ENCODE measurements around the gene LRRC3.
A peak's percentile ranks its signal among the peaks of the same experiment; 100 is the strongest.

Gene LRRC3

DNA sequence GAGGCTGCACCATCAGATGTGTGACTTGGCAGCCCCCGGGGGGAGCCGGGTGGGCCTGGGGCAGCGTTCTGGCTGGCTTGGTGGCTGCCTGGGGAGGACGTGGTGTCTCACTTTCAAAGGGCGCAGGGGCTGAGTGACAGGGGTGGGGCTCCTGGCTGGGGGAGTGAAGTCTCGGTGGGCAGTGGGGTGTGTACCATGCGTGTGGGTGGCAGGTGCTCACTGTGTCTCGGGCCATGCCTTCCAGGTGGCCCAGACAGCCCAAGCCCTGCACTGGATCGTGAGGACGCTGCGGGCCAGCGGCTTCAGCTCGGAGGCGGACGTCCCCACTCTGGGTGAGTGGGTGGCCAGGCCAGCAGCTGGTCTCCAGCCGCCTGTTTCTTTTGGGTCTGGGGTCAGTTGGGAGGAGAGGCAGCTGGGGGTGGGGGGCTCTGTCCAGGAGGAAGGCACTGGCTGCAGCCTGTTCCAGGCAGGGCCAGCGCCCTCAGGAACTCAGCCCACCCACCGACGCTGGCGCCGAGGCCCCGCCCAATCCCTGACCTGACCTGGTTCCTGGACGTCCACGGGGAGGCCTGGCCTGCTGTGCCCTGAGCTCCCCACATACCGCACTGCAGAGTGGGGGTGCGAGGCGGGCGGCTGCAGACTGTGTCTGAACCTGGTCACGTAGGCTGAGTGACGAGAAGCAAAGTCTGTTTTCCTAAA lies 30.6 kb upstream of the LRRC3 start:
- no peak for DNase-seq

DNA sequence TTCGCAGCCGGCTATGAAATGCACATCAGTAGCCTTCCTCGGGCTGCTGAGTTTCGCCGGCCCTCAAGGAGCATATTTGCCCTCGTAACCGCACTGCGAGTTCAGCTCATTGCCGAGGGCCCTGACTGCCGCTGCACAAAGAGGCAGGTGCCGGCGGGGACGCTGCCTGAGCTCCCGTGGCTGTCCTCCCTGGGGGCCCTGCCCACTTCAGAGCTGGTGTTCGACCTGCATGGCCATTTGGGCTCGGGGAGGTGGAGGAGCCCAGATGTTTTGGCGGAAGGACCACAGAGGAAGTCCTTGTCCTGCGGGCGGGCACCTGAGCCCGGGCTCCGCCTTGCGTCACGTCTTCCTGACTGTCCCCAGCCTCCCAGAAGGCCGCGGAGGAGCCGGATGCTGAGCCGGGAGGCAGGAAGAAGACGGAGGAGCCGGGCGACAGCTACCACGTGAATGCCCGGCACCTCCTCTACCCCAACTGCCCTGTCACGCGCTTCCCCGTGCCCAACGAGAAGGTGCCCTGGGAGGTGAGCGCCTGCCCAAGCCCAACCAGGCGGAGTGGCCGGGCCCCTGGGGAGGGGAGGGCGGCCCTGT lies 29.9 kb upstream of the LRRC3 start:
- no peak for DNase-seq

DNA sequence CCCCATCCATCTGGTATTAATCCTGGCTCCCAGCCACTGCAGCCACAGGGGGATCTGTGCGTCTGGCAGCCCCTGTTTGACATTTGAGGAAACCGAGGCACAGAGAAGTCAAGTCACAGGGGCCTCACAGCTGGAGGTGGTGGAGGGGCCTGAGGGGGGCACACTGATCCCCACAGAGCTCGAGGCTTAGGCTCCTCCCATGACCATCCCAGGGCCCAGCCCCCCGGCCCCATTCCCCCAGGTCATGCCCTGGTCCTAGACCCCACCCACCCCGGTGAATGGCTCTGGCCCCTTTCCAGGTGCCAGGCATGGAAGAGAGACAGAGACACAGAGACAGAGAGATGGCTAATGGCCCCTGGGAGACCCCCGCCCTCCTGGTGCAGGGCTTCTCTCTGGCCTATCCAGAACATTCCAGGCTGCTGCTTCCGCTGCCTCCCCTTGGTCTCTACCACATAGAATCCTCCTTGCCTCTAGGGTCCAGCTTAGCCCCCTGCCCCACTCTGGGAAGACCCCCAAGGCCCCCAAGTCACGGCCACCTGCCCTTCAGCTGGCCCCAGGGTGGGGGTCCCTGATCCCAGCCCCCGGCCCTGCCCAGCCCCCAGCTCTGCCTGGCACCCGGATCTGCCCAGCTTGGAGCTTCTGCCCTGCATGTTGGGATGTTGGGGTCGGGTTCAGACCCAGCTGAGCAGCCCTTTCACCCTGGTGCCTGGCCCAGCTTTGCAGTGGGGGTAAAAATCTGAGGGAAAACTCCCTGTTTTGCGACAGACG lies 29.2 kb upstream of the LRRC3 start:
- no peak for DNase-seq

DNA sequence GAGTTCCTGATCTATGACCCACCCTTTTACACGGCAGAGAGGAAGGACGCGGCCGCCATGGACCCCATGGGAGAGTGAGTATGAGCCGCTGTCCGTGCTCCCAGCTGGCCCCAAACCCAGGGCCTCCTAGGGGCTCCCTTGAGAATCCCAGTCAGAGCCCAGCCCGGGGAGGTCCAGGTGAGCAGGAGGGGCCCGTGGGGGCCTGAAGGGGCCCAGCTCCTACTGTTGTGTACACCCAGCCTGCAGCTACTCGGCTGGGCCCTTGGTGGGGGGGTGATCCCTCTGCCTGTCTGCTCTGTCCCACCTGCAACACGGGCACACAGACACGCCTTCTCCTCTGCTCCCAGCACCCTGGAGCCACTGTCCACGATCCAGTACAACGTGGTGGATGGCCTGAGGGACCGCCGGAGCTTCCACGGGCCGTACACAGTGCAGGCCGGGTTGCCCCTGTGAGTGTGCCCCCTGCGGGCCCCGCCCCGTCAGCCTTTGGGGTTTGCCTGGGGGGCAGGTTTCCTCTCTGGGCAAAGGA lies 28.6 kb upstream of the LRRC3 start:
- no peak for DNase-seq

DNA sequence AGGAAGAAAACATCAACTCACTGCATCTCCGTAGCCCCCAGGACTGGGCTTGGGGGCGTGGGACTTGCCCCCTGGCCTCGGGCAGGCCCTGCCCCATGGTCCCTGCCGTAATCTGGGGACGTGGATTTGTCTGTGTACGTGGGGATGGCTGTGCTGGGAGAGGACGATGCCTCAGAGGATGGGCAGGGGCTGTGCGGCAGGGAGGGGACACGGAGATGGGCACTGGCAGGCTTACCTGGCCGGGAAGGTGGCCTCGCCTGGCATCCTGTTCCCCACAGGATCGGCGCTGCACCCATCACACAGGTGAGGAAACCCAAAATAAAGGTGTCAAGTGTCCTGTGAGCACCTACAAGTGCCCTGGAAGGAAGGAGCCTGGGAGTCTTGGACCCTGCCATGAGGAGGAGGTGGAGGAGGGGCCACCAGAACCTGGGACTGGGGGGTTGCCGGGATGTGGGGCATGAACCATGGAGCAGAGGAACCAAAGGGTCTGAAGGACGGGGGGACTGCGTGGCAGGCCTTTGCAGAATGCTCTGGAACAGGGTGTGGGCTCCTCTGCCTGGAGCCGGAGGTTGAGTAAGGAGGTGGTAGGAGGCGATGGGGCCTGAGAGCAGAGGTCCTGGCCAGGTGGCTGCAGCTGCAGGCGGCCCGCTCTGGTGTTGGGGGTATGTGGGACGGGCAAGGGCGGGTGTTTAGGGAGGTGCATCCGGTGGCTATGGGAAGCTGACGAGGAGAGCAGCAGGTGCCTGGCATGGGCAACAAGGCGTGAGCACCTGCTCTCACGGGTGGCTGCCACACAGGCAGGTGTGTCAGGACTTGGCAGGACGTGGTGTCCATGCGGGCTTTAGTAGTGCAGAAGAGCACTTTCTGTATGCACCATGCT lies 27.8 kb upstream of the LRRC3 start:
- DNase-seq, result no peak

- peak; percentile 39 for DNase-seq
Observed at GRCh38 chr21:44428281-44428960, 26.9 kb upstream of the LRRC3 start.

GRCh38 chr21:44429894-44430293 lies 25.4 kb upstream of the LRRC3 start:
- DNase-seq, result no peak

- DNase-seq, result no peak
Observed at GRCh38 chr21:44431300-44431699, 24.0 kb upstream of the LRRC3 start.

DNA sequence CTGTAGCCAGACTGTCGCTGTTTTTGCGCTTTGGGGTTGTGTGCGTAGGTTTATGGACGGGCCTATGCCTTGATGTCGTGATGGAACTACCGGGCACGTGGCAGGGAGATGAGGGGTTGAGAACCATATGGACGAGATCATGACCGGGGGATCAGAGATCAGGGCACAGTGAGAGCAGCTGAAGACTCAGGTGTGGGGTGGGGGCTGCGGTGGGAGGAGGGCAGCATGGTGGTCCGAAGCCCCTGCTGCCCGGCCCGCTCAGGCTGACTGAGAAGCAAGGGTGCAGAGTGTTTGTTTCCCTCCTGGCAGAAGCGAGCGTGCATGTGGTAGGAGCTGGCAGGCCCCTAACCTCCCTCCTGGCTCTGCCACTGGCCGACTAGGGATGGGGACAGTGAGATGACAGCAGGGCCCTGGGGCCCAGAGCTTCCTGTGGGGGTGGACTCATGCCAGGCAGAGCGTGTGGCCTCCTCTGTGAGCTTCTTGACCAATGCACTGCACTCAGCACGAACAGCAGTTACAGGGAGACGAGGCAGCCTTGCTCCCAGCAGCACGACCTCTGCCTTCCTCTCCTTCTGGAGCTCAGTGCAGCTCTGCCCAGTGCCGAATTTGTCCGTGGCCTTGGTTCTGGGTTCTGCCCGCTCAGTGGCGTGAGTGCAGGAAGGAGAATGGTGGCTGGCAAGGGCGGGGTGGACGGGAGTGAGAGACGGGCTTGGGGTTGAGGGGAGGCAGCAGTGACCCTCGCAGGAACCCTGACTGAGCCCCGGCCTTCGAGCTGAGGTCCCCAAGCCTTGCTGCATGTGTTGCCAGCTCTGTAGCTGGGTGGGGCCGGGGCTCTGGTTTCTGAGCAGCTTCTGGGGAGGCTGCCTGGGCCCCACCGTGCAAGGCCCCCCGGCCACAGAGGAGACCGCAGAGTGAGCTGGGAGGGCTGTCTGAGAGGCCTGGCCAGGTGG lies 22.2 kb upstream of the LRRC3 start:
- no peak for DNase-seq

- no peak for DNase-seq
Observed at GRCh38 chr21:44433791-44434567, 21.3 kb upstream of the LRRC3 start.

DNA sequence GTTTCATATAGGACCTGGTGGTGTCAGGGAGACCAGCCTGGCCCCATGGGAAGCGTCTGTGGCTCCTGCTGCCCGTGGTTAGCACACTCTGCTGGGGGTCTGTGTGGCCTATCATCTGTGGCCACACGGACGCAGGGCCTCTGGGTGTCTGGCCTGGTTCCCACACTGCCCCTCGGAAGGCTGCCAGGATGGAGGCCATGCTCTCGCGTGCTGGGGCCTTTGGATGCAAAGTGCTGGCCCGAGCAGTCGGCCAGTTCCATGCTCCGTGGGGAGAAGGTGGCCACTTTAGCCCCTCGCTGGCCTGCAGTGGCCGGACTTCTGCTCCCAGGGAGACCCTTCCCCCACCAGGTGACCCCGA lies 20.8 kb upstream of the LRRC3 start:
- no peak for DNase-seq

- no peak for DNase-seq
Observed at GRCh38 chr21:44434936-44435635, 20.2 kb upstream of the LRRC3 start.

DNA sequence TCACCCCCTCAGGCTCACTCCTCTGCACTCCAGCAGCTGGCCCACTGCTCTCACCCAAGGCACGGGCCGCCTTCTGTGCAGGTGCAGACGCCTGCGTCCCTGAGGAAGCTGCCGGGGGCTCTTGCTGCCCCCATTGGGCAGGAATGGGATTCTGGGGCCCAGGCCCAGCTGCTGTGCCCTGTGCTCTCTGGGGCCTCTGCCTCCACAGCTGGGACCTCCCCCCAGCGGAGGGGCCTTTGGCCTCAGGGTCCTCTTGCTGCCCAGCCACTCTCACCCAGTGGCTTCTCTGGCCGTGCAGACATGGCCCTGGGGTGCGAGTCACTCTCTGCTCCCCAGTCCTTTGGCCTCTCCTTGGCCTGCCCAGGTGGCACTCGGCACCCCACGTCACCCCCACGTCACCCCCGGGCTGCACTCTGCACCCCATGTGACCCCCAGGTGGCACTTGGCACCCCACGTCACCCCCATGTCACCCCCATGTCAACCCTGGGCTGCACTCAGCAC lies 19.1 kb upstream of the LRRC3 start:
- no peak for DNase-seq

DNA sequence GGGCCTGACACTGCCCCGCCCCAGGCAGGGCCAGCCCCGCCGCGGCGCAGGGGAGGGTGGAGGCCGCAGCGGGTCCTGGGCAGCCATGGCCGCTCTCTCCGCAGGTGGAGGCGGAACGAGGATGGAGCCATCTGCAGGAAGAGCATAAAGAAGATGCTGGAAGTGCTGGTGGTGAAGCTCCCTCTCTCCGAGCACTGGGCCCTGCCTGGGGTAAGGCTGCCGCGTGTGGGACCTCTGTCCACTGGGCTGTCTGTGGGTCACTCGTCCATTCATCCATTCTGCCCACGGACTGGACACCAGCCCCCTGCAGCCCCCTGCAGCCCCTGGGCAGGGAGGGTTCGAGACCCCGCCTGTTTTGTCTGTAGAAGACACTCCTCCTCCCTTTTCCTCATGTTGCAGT lies 18.4 kb upstream of the LRRC3 start:
- DNase-seq, result no peak

DNA sequence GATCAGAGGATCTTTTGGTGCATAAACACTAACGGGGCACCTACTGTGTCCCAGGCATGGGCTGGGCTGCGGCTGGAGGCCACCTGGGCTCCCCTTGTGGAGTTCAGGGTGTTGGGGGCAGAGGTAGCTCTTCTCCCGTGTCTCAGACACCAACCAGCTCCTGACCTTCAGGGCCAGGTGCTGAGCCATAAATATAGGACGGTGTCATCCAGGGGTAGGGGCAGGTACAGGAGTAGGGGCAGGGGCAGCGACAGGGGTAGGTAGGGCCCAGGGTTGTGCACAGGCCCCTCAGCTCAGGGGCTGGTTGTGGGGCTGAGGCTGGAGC lies 18.0 kb upstream of the LRRC3 start:
- no peak for DNase-seq

- DNase-seq, result no peak
Observed at GRCh38 chr21:44437696-44438431, 17.4 kb upstream of the LRRC3 start.

DNA sequence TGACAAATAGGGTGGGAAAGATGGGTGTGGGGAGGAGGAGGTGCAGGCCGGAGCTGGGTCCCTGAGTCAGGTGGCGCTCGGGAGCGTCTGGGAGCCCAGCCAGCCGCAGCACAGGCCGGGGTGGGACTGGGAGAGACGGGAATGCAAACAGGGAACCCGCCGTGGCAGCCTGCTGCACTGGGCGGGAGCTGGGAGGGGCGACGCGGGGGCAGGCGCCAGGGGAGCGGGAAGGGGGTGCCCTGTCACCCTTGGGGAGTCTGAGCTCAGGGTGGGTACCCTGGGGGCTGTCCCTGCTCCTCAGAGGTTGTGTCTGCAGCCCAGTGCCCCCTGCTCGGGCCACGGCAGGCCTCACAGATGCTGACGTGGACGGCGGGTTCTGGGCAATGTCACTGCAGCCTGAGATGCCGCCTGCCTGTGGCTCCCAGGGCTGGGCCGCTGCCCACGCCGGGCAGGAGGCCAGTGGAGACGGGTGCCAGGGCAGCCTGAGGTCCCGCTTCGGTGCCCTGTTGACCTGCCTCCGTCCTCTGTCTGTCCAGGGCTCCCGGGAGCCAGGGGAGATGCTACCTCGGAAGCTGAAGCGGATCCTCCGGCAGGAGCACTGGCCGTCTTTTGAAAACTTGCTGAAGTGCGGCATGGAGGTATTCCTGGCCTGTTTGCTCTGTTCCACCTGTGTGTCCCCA lies 16.6 kb upstream of the LRRC3 start:
- no peak for DNase-seq

DNA sequence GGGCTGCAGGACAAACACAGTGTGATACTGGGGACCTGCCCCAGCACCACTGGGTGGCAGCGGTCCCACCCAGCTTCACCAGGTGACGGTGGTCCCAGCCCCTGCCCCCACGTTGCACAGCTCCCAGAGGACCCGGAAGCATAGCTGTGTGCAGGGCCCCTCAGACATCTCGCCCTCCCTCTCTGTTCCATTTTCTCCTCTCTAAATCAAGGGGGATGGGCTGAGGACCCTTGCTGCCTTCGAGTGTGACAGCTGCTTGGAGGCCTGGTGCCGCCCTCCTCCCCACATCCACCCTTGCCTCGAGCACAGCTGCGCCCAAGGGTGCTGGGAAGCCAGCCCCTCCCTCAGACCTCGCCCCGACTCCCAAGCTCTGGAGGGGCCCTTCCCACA lies 16.1 kb upstream of the LRRC3 start:
- DNase-seq, result no peak

Data from activated gamma-delta T cell treated with Interleukin-2 at 50 U/mL for 16 hours (primary cell).